A549 (cell line): ENCODE measurements around the gene ART1.

Experiments used
- CBX8 ChIP-seq: fragments of 200-600 bp; sonication (generic); IDR thresholded peaks from 2 replicates; pipeline ENCODE4 v1.6.1; 2016
- CEBPB ChIP-seq, 2 experiments: fragments of >200 bp in 1 of 2; sonication (Bioruptor Twin) in 1 of 2; formaldehyde crosslinking in 1 of 2; IDR thresholded peaks; 2 replicates each; pipeline ENCODE4 v1.6.1; 2012 to 2016
- FOSL2 ChIP-seq, 2 experiments: fragments of 450-650 bp in 1 of 2; fragments of >200 bp in 1 of 2; sonication (Bioruptor Twin) in 1 of 2; formaldehyde crosslinking; IDR thresholded peaks; 2 replicates each; pipeline versions ENCODE4 v1.5.0 to v1.6.1; 2016 to 2020; ENCODE audit warnings: mild to moderate bottlenecking in 1 of 2, moderate library complexity in 1 of 2
- JUNB ChIP-seq: fragments of >200 bp; sonication (Bioruptor Twin); formaldehyde crosslinking; IDR thresholded peaks from 2 replicates; pipeline ENCODE4 v1.6.1; 2016
- KDM1A ChIP-seq: fragments of 200-600 bp; sonication (generic); IDR thresholded peaks from 2 replicates; pipeline ENCODE4 v1.6.1; 2016; ENCODE audit warnings: low read depth, mild to moderate bottlenecking
- MAFK ChIP-seq: fragments of 450-650 bp; IDR thresholded peaks from 2 replicates; pipeline ENCODE4 v1.6.1; 2014; ENCODE audit not compliant: partially characterized antibody
- PHF8 ChIP-seq: fragments of 200-600 bp; sonication (generic); IDR thresholded peaks from 2 replicates; pipeline ENCODE4 v1.6.1; 2016; ENCODE audit warnings: low read depth, mild to moderate bottlenecking, antibody characterized with exemption, moderate library complexity, borderline replicate concordance
- POLR2A ChIP-seq: IDR thresholded peaks from 2 replicates; pipeline ENCODE4 v1.6.1; 2012; ENCODE audit warnings: mild to moderate bottlenecking, low read length
- RAD21 ChIP-seq, 2 experiments: fragments of >200 bp in 1 of 2; sonication (Bioruptor Twin) in 1 of 2; formaldehyde crosslinking in 1 of 2; IDR thresholded peaks in 1 of 2; conservative IDR thresholded peaks in 1 of 2; 2 replicates in 1 of 2; 3 replicates in 1 of 2; pipeline ENCODE4 v1.6.1; 2012 to 2018; ENCODE audit warnings: inconsistent platforms in 1 of 2
- TF ChIP-seq, protein P1 (sequence below): IDR thresholded peaks from 2 replicates; pipeline ENCODE4 v1.6.1; 2012
- TF ChIP-seq, protein P2 (sequence below): fragments of 200-600 bp; sonication (generic); IDR thresholded peaks from 2 replicates; pipeline ENCODE4 v1.6.1; 2016; ENCODE audit warnings: antibody characterized with exemption, mild to moderate bottlenecking, moderate library complexity
- TF ChIP-seq, protein P3 (sequence below): fragments of >200 bp; sonication (Bioruptor Twin); formaldehyde crosslinking; IDR thresholded peaks from 3 replicates; pipeline ENCODE4 v1.5.1; 2016
- TF ChIP-seq, protein P4 (sequence below): IDR thresholded peaks from 2 replicates; pipeline ENCODE4 v1.6.1; 2012
- TF ChIP-seq, protein P5 (sequence below): fragments of 450-650 bp; IDR thresholded peaks from 2 replicates; pipeline ENCODE4 v1.6.1; 2014; ENCODE audit warnings: antibody characterized with exemption

DNA sequence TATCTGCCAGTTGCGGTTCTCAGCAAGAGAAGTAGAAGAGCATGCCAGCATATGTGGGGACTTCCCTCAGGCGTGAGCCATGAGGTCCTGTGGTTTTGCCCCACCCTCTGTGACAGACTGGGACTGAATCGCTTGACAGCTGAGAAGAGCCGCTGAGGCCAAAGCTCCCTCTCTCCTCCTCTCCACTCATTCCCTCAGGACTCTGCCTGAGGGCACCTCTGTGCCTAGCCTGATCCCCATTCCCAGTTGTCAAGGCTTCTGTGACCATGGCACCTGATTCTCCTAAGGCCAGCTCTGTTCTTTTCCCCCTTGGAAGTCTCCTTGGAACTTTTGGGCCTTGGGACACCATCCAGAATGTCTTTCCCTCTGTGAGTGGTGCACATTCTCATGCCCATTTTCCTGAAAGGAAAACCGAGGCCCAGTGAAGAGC is 30.2 kb upstream of the ART1 start:
- TF ChIP-seq CBX8 (no peak), RAD21 (conservative IDR thresholded peaks at IDR 0.05 in 1 of 2, IDR thresholded peaks at IDR 0.05 in 1 of 2) (no peak), FOSL2 (IDR thresholded peaks at IDR 0.05) (no peak), FOSL2 (CRISPR knock-in tag; IDR thresholded peaks at IDR 0.05) (no peak), JUNB (no peak), POLR2A (no peak), KDM1A (no peak), MAFK (no peak), CEBPB (IDR thresholded peaks at IDR 0.05) (no peak), PHF8 (no peak)
- TF ChIP-seq, protein P1, sequence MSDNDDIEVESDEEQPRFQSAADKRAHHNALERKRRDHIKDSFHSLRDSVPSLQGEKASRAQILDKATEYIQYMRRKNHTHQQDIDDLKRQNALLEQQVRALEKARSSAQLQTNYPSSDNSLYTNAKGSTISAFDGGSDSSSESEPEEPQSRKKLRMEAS: no peak
- TF ChIP-seq, protein P2, sequence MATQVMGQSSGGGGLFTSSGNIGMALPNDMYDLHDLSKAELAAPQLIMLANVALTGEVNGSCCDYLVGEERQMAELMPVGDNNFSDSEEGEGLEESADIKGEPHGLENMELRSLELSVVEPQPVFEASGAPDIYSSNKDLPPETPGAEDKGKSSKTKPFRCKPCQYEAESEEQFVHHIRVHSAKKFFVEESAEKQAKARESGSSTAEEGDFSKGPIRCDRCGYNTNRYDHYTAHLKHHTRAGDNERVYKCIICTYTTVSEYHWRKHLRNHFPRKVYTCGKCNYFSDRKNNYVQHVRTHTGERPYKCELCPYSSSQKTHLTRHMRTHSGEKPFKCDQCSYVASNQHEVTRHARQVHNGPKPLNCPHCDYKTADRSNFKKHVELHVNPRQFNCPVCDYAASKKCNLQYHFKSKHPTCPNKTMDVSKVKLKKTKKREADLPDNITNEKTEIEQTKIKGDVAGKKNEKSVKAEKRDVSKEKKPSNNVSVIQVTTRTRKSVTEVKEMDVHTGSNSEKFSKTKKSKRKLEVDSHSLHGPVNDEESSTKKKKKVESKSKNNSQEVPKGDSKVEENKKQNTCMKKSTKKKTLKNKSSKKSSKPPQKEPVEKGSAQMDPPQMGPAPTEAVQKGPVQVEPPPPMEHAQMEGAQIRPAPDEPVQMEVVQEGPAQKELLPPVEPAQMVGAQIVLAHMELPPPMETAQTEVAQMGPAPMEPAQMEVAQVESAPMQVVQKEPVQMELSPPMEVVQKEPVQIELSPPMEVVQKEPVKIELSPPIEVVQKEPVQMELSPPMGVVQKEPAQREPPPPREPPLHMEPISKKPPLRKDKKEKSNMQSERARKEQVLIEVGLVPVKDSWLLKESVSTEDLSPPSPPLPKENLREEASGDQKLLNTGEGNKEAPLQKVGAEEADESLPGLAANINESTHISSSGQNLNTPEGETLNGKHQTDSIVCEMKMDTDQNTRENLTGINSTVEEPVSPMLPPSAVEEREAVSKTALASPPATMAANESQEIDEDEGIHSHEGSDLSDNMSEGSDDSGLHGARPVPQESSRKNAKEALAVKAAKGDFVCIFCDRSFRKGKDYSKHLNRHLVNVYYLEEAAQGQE: no peak
- TF ChIP-seq, protein P3, sequence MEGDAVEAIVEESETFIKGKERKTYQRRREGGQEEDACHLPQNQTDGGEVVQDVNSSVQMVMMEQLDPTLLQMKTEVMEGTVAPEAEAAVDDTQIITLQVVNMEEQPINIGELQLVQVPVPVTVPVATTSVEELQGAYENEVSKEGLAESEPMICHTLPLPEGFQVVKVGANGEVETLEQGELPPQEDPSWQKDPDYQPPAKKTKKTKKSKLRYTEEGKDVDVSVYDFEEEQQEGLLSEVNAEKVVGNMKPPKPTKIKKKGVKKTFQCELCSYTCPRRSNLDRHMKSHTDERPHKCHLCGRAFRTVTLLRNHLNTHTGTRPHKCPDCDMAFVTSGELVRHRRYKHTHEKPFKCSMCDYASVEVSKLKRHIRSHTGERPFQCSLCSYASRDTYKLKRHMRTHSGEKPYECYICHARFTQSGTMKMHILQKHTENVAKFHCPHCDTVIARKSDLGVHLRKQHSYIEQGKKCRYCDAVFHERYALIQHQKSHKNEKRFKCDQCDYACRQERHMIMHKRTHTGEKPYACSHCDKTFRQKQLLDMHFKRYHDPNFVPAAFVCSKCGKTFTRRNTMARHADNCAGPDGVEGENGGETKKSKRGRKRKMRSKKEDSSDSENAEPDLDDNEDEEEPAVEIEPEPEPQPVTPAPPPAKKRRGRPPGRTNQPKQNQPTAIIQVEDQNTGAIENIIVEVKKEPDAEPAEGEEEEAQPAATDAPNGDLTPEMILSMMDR: no peak
- TF ChIP-seq, protein P4, sequence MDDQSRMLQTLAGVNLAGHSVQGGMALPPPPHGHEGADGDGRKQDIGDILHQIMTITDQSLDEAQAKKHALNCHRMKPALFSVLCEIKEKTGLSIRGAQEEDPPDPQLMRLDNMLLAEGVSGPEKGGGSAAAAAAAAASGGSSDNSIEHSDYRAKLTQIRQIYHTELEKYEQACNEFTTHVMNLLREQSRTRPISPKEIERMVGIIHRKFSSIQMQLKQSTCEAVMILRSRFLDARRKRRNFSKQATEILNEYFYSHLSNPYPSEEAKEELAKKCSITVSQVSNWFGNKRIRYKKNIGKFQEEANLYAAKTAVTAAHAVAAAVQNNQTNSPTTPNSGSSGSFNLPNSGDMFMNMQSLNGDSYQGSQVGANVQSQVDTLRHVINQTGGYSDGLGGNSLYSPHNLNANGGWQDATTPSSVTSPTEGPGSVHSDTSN: no peak
- TF ChIP-seq, protein P5, sequence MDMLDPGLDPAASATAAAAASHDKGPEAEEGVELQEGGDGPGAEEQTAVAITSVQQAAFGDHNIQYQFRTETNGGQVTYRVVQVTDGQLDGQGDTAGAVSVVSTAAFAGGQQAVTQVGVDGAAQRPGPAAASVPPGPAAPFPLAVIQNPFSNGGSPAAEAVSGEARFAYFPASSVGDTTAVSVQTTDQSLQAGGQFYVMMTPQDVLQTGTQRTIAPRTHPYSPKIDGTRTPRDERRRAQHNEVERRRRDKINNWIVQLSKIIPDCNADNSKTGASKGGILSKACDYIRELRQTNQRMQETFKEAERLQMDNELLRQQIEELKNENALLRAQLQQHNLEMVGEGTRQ: no peak
